Kidney (tissue), 14 donors: Measurements from ENCODE around the gene STX10. TPM values are rescaled to one million over a fixed set of nuclear protein-coding genes. Genes with fewer than 3 reads are reported as not detected.
A peak's percentile ranks its signal among the peaks of the same experiment; 100 is the strongest.

Experiments used
- DNase-seq, 5 donors: peaks; one replicate each; pipeline ENCODE4 v3.0.0-alpha.2; 2013 to 2020
- FAIRE-seq: peaks from 2 replicates; lab custom pipeline; 2012; peaks lifted over from hg19 to GRCh38; lab: Jason Lieb, UNC
- H3K27ac ChIP-seq, 2 donors: one replicate each; pipeline ENCODE4 v1.7.0; 2013; ENCODE audit warnings: low read depth in 2 of 2, low read length in 2 of 2, inconsistent platforms in 1 of 2
- H3K27me3 ChIP-seq: one replicate; pipeline ENCODE4 v1.7.1; 2013; ENCODE audit warnings: low read length, inconsistent platforms; ENCODE audit not compliant: control insufficient read depth, insufficient read depth
- H3K36me3 ChIP-seq, 3 donors: one replicate each; pipeline versions ENCODE4 v1.7.0 to v1.7.1; 2013; ENCODE audit warnings: low read length in 3 of 3, control low read depth in 1 of 3, inconsistent platforms in 1 of 3; ENCODE audit not compliant: insufficient read depth in 3 of 3, control insufficient read depth in 2 of 3
- H3K4me1 ChIP-seq, 3 donors: one replicate each; pipeline versions ENCODE4 v1.7.0 to v1.7.1; 2013; ENCODE audit warnings: low read length in 3 of 3, inconsistent platforms in 1 of 3, low read depth in 1 of 3; ENCODE audit not compliant: control insufficient read depth in 2 of 3, insufficient read depth in 2 of 3
- H3K4me3 ChIP-seq, 3 donors: one replicate each; pipeline versions ENCODE4 v1.7.0 to v1.8.1; 2013; ENCODE audit warnings: low read length in 3 of 3, control low read depth in 1 of 3, inconsistent platforms in 1 of 3
- H3K9ac ChIP-seq, 3 donors: one replicate each; pipeline versions ENCODE4 v1.7.0 to v1.7.1; 2013; ENCODE audit warnings: low read length in 3 of 3, control low read depth in 1 of 3, inconsistent platforms in 1 of 3
- H3K9me3 ChIP-seq, 3 donors: one replicate each; pipeline versions ENCODE4 v1.7.0 to v1.7.1; 2013; ENCODE audit warnings: low read length in 3 of 3, control low read depth in 1 of 3, inconsistent platforms in 1 of 3; ENCODE audit not compliant: control insufficient read depth in 2 of 3, insufficient read depth in 1 of 3
- intact Hi-C: fragments of 100-400 bp; cut with DNase I; formaldehyde crosslinking; loops from one replicate; pipeline ENCODE4 v1.11.1; 2022
- polyA plus RNA-seq: library from polyadenylated mRNA; stranded (reverse); fragments of 350-450 nt; fragmentation: Illumina TruSeq; extraction: RNeasy Lipid Tissue Mini Kit (QIAGEN cat#74804); gene quantifications from one replicate; pipeline ENCODE4 v1.2.3, GENCODE V29; 2014; ENCODE audit warnings: low read depth, low replicate concordance; ENCODE audit not compliant: insufficient read depth
- total RNA-seq: library from RNA; stranded (reverse); fragmentation: NEBNext Ultra II Directional; extraction: Animal tissue kit (Norgen Biotek cat#: 25700); gene quantifications from one replicate; pipeline ENCODE4 v1.2.1, GENCODE V29; 2021
- TF ChIP-seq, protein P1 (sequence below): IDR thresholded peaks from 3 replicates; pipeline ENCODE4 v1.5.1; 2012; ENCODE audit warnings: mild to moderate bottlenecking, moderate library complexity, borderline replicate concordance; ENCODE audit not compliant: insufficient read depth; ENCODE audit errors: extremely low read depth
- donor health status: control.
- donor health status: control.
- donor health status: control.
- donor health status: control.
- donor health status: control.
- donor health status: DM: yes; HTN: yes; CAD: no.
- donor health status: Normal renal cell carcinoma (clear cell type).

Gene STX10
- total and polyA plus RNA-seq, 2 donors from 2014 or later = 39.5 to 52.9 TPM

- peaks cover 0 to 27% (median 18%) of the 10 kb centered on the region in 3 donors for H3K4me1 ChIP-seq
- intact Hi-C loops = no loop called here
- TF ChIP-seq, protein P1, sequence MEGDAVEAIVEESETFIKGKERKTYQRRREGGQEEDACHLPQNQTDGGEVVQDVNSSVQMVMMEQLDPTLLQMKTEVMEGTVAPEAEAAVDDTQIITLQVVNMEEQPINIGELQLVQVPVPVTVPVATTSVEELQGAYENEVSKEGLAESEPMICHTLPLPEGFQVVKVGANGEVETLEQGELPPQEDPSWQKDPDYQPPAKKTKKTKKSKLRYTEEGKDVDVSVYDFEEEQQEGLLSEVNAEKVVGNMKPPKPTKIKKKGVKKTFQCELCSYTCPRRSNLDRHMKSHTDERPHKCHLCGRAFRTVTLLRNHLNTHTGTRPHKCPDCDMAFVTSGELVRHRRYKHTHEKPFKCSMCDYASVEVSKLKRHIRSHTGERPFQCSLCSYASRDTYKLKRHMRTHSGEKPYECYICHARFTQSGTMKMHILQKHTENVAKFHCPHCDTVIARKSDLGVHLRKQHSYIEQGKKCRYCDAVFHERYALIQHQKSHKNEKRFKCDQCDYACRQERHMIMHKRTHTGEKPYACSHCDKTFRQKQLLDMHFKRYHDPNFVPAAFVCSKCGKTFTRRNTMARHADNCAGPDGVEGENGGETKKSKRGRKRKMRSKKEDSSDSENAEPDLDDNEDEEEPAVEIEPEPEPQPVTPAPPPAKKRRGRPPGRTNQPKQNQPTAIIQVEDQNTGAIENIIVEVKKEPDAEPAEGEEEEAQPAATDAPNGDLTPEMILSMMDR = no peak
Observed at GRCh38 chr19:13094106-13094504, 56.1 kb downstream of the STX10 start.

More at GRCh38 chr19:13094106-13094504, 56.1 kb downstream of the STX10 start:
- no peak overlapping the region for H3K4me3 ChIP-seq
- FAIRE-seq = no peak
- no peaks in the 10 kb centered on the region for H3K9me3 ChIP-seq
- peaks cover 10% of the 10 kb centered on the region for H3K27me3 ChIP-seq
- peak overlapping the region in 1 of 2 donors; percentile 74 for H3K27ac ChIP-seq
- H3K9ac ChIP-seq = no peak overlapping the region
- DNase-seq = peak in 1 of 5 donors; percentile 67
- no peaks in the 10 kb centered on the region for H3K36me3 ChIP-seq

Other genes with a start within 250 kb of the STX10 start
- not detected for gene SYCE2, start 231.1 kb downstream of the STX10 start, total RNA-seq
- not detected for gene SYCE2, start 231.1 kb downstream of the STX10 start, polyA plus RNA-seq
- gene FARSA, start 216.7 kb downstream of the STX10 start, total RNA-seq = 48.0 TPM
- gene FARSA, start 216.7 kb downstream of the STX10 start, polyA plus RNA-seq = 58.2 TPM
- gene CALR, start 211.8 kb downstream of the STX10 start, total RNA-seq = 1,087 TPM
- 1,037 TPM for gene CALR, start 211.8 kb downstream of the STX10 start, polyA plus RNA-seq
- gene RAD23A, start 204.5 kb downstream of the STX10 start, total RNA-seq = 79.2 TPM
- 105 TPM for gene RAD23A, start 204.5 kb downstream of the STX10 start, polyA plus RNA-seq
- 18.4 TPM for gene GADD45GIP1, start 193.2 kb downstream of the STX10 start, total RNA-seq
- 71.3 TPM for gene GADD45GIP1, start 193.2 kb downstream of the STX10 start, polyA plus RNA-seq
- gene DAND5, start 180.8 kb downstream of the STX10 start, total RNA-seq = not detected
- gene DAND5, start 180.8 kb downstream of the STX10 start, polyA plus RNA-seq = not detected
- 65.0 TPM for gene NFIX, start 154.9 kb downstream of the STX10 start, total RNA-seq
- gene NFIX, start 154.9 kb downstream of the STX10 start, polyA plus RNA-seq = 4.3 TPM
- 13.8 TPM for gene LYL1, start 47.5 kb downstream of the STX10 start, total RNA-seq
- 8.5 TPM for gene LYL1, start 47.5 kb downstream of the STX10 start, polyA plus RNA-seq
- gene TRMT1, start 33.6 kb downstream of the STX10 start, total RNA-seq = 40.0 TPM
- gene TRMT1, start 33.6 kb downstream of the STX10 start, polyA plus RNA-seq = 22.7 TPM
- 46.1 TPM for gene NACC1, start 32.1 kb downstream of the STX10 start, total RNA-seq
- 16.7 TPM for gene NACC1, start 32.1 kb downstream of the STX10 start, polyA plus RNA-seq
- gene IER2, start within 50 bp of the STX10 start, total RNA-seq = 73.9 TPM
- gene IER2, start within 50 bp of the STX10 start, polyA plus RNA-seq = 96.7 TPM